Suppressor macrophage (primary cell): ENCODE measurements around the gene DEFB114.

Experiments used
- DNase-seq, 4 experiments: peaks; one replicate each; pipeline ENCODE4 v3.0.0-alpha.2; 2020 to 2022

Gene DEFB114

DNA sequence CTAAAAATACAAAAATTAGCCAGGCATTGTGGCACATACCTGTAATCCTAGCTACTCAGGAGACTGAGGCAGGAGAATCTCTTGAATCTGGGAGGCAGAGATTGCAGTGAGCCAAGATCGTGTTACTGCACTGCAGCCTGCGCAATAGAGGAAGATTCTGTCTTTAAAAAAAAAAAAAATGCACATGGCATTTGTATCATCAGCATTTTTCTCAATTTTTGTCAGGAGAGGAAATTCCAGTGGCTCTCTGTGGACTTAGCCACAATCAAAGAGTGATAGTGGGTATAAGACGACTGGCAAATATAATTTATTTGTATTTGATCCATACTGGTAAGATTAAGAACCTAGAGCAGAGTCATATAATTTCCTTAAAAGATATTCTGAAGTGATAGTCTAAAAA lies 28.6 kb downstream of the DEFB114 start:
- no peak for DNase-seq

DNA sequence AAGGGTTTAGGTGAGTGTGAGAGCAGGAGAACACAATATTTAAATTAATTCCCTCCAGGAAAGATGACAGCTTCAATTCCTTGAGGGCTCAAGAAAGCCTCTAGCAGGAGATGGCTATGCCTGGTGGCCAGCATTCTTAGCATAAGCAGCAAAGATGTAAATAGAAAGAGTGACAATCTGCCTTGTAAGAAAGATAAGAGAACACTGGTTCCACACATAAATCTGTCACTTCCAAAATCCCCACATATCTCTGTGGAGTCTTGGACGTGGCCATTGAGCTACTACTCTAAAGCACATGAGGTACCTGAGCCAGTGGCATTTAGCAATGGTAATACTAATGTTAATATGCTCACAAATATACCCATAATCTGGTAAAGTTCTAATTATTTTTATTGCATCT lies 29.2 kb downstream of the DEFB114 start:
- no peak for DNase-seq

DNA sequence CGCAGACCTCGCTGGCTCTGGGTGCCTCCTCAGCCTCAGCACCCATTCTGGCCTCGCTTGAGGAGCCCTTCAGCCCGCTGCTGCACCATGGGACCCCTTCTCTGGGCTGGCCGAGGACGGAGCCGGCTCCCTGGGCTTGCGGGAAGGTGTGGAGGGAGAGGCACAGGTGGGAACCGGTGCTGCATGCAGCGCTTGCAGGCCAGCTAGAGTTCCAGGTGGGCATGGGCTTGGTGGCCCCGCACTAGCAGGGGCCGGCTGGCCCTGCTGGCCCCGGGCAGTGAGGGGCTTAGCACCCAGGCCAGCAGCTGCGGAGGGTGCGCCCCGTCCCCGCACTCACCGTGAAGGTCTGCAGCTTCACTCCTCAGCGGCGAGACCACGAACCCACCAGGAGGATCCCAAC lies 30.4 kb downstream of the DEFB114 start:
- DNase-seq, result no peak

DNA sequence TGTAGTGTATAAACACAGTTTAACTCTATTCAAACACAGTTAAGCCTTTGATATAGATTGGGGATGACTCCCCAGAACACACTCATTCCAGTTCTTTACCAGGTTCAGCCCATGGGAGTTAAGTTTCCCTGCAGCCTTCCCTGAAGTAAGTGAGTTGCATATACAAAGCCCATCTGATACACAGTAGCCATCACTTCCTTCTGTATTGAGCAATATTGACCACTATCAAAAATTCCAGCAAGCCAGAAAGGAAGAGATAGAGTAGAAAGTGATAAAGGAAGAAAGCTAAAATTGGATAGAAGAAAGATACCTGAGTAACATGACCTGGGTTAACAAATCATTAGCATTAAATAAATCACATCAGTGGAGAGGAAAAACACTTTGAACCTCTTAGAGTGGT lies 34.6 kb downstream of the DEFB114 start:
- DNase-seq, result no peak

DNA sequence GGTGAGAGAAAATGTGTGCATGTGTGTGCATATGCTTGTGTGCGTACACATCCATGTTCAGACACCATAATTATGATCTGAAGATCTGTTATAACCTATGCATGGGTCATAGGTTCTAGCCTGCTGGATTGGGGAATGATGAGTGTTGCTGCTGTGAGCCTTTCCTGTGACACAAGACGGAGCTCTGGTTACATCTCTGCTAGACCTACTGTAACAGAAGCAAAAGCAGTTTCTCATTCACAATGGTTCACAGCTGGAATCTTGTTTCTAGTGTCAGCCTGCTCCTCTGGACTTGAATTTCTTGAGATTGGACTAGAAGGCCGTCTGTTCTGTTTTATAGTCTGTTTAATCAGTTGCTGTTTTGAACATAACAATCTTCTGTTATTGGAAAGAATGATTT lies 40.1 kb downstream of the DEFB114 start:
- no peak for DNase-seq

DNA sequence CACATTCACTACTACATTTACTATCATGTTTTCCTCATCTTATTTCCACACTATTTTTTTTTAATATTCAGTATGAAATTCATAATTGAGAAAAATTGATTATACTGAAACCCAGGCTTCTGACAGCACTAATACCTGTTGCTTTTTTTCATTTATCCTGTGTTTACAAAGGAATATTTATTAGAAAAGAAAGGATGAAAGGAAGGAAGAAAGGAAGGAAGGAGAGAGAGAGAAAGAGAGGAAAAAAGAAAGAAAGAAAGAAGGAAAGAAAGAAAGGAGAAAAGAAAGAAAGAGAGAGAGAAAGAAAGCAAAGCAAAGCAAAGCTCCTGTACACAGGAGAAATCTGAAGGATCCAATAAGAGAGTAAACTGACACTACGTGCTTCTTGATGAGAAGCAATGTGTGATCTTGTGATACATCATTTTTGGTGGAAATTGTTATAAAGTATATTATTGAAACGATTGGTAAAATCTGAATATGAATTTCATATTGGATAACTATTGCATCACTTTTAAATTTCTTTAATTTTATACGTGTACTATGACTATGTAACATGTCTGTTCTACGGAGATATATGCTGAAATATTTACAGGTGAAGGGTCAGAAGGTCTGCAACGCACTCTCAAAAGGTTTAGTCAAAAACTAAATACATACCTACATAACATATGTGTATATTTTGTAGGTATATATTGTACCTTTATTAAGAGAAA lies 43.9 kb downstream of the DEFB114 start:
- no peak for DNase-seq

DNA sequence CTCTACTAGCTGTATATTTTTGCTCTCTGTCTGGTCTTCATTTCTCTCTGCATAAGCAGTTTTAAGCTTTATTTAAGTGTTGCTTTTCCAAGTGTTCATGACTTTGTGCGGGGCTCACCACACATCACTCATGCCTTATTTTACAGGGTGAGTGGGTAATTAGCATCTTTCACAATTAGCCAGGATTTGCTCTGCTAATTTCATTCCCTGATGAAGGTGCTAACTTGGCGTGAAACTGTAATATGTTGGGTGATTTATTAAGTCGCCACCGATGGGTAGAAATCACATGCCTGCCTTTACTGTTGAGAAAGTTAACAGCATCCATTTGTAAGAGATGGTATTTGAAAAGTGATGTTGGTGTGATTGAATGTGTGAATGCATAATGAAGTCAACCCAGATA lies 44.7 kb downstream of the DEFB114 start:
- no peak for DNase-seq

DNA sequence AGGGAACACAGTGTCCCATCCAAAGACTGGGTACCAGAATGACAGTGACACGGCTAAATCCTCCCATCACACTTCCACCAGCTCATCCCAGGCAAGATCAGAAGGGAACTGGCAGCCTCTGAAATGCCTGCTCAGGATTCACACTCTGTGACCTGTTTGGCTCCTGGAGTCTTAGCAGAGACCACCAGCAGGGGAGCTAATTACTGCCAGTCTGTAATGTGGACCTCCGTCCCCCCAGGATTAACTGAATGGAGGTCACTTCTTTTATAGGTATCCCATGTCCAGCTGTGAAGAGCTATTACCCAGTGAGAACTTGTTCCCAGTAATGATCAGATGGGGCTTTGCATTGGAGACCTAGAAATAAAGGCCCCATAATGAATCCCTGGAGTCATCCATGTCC lies 45.2 kb downstream of the DEFB114 start:
- DNase-seq, result no peak

DNA sequence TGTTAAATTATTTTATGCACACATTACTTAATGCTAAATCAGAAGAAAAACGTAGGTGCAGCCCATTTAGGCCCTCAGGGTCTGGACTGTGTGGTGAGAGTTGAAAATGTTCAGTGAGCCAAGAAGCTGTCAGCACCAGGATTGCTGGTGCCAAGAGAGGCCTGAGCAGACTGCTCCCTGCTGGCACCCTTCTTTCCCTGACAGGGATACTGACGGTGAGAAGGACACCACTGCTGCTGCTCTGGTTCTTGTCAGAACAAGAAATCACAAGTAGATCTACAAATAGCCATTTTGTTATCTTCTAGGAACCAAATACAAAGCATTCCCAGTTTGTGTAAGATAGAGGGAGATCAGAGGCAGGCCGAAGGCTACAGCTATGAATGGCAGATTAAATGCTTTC lies 48.9 kb downstream of the DEFB114 start:
- no peak for DNase-seq

DNA sequence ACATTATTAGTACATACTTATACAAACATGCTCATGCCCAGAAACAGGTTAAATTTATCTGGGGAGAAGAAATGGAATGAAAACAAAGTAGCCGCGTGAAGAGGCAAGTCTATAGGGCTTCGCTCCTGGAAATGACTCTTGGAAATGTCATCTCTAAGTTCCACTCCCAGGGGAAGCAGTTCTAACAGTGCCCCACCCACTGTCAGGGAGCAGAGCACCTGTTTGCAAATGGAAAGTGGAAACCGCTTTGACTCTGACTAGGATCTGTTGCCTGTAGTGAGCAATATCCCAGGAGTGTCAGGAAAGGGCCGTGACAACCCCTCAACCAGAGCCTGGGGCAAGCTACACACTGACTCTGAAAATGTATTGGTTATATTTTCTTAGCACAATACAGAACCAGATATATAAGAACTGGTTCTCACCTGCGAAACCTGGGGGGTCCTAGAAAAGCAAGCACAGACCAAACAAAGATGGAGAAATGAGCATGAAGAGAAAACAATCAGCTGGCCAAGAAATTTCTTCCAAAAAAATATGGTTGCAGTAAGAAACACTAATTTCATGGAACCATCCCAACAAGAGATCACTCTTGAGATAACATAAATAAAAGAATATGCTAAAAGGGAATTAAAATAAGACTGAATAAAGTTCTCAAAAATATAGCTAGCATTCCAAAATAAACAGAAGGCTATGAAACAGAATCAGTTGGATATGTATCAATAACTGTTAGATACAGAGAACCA lies 50.2 kb downstream of the DEFB114 start:
- DNase-seq, result no peak

DNA sequence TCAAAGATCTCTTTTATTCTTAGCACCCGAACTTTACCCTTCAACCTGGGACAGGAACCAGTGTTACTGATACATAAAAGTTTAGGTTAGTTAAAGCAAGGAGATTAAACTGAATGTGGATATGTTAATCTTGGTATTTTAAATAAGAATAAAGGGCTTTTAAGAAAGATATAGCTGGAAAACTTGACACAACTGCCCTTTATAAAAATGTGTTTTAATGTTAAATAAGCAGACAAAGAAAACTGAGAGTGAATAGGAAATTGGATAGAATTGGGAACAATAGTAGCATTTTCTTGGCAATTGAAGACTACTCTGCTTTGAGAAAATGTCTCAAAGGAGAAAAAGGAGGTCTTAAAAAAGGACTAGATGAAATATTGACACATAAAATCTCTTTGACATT lies 51.8 kb downstream of the DEFB114 start:
- no peak for DNase-seq

DNA sequence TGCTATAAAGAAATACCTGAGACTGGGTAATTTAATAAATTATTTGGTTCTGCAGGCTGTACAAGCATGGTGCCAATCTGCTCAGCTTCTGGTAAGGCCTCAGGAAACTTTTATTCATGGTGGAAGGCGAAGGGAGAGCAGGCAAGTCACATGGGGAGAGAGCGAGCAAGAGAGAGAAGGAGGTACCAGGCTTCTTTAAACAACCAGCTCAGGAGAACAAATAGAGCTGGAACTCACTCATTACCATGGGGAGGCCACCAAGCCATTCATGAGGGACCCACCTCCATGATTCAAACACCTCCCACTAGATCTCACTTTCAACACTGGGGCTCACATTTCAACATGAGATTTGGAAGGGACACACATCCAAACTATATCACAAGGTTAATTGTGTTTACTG lies 52.7 kb downstream of the DEFB114 start:
- DNase-seq, result no peak
